ENCODE data around the gene LCN10.

DNA sequence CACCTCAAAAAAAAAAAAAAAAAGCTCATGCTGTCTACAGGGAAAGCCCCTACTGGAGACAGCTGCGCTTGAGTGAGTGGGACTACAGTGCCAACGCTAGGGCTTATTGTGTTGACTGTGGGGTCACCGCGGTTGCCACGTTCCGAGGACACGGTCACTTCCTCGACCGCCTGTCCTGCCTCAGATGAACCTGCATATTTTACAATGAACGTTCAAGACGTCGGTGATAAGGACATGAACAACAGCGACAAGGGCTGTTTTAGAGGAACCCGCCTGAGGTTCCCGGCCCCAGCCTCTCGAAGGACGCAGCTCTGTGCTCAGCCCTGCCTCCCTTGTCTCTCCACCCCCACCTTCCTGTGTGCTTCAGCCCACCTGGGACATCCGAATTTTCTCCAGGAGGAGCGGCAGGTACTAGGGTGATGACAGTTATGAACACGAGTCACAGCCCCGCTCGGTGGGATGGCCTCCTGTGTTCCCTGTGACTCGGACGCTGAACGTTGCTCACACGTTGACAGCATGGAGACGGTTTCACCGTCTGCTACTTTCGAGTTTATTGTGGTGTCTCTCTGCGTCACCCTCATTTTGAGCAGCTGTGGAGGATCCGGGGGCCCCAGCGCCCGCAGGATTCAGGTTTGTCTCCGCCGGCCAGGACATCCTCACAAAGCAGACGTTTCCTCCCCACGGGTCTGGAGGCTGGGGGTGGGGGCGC, 41.6 kb downstream of the LCN10 start:
- TF ChIP-seq POLR2A (IDR thresholded peaks at IDR 0.05; ENCODE audit: low read depth, low read length) (no peak), MYC (IDR thresholded peaks at IDR 0.05; ENCODE audit: low read depth, low read length) (no peak), POLR2AphosphoS5 (IDR thresholded peaks at IDR 0.05; ENCODE audit: insufficient read depth, low read depth, low read length) (no peak), EZH2 (IDR thresholded peaks at IDR 0.05; ENCODE audit: borderline replicate concordance, low read depth, low read length, severe bottlenecking) (no peak), FOS (IDR thresholded peaks at IDR 0.05; ENCODE audit: borderline replicate concordance, insufficient read depth, low read length) (no peak)
- TF ChIP-seq, protein P1, sequence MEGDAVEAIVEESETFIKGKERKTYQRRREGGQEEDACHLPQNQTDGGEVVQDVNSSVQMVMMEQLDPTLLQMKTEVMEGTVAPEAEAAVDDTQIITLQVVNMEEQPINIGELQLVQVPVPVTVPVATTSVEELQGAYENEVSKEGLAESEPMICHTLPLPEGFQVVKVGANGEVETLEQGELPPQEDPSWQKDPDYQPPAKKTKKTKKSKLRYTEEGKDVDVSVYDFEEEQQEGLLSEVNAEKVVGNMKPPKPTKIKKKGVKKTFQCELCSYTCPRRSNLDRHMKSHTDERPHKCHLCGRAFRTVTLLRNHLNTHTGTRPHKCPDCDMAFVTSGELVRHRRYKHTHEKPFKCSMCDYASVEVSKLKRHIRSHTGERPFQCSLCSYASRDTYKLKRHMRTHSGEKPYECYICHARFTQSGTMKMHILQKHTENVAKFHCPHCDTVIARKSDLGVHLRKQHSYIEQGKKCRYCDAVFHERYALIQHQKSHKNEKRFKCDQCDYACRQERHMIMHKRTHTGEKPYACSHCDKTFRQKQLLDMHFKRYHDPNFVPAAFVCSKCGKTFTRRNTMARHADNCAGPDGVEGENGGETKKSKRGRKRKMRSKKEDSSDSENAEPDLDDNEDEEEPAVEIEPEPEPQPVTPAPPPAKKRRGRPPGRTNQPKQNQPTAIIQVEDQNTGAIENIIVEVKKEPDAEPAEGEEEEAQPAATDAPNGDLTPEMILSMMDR (IDR thresholded peaks at IDR 0.05; ENCODE audit: extremely low read depth in 1 of 2, insufficient read depth in 1 of 2, low read depth in 1 of 2, low read length in 2 of 2): no peak
- TF ChIP-seq, protein P2, sequence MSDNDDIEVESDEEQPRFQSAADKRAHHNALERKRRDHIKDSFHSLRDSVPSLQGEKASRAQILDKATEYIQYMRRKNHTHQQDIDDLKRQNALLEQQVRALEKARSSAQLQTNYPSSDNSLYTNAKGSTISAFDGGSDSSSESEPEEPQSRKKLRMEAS (IDR thresholded peaks at IDR 0.05; ENCODE audit: insufficient read depth, insufficient read length): no peak
